Left lung (tissue), 10 donors: Measurements from ENCODE around the gene SMPDL3A. TPM values are rescaled to one million over a fixed set of nuclear protein-coding genes. Genes with fewer than 3 reads are reported as not detected.

Experiments
- ATAC-seq: fragments of 200-7000 bp; cut with Tn5 transposase; one replicate; pipeline ENCODE4 v1.9.1; 2020; ENCODE audit warnings: moderate library complexity
- DNase-seq, 4 donors: peaks; one replicate each; pipeline ENCODE4 v3.0.0-alpha.2; 2013 to 2020
- H3K27ac ChIP-seq, 2 donors: fragments of 200-600 bp; sonication (generic) in 1 of 2; one replicate each; pipeline versions ENCODE4 v1.5.0 to v1.8.0; 2020 to 2021
- H3K27me3 ChIP-seq, 2 donors: fragments of 200-600 bp; sonication (generic) in 1 of 2; one replicate each; pipeline versions ENCODE4 v1.5.0 to v1.8.0; 2020 to 2021
- H3K36me3 ChIP-seq, 2 donors: fragments of 200-600 bp; sonication (generic) in 1 of 2; one replicate each; pipeline versions ENCODE4 v1.5.0 to v1.8.0; 2020 to 2021
- H3K4me1 ChIP-seq, 2 donors: fragments of 200-600 bp; one replicate each; pipeline ENCODE4 v1.8.0; 2021
- H3K4me3 ChIP-seq, 2 donors: fragments of 200-600 bp; sonication (generic) in 1 of 2; one replicate each; pipeline versions ENCODE4 v1.5.0 to v1.8.0; 2020 to 2021; ENCODE audit warnings: mild to moderate bottlenecking in 1 of 2
- H3K9me3 ChIP-seq, 2 donors: fragments of 200-600 bp; sonication (generic) in 1 of 2; one replicate each; pipeline versions ENCODE4 v1.5.0 to v1.8.0; 2020 to 2021
- intact Hi-C, 2 donors: fragments of 100-400 bp; cut with DNase I; formaldehyde crosslinking; loops; one replicate each; pipeline versions ENCODE4 v1.11.2 to v1.14.2; 2022
- polyA plus RNA-seq, 6 donors: library from polyadenylated mRNA; unstranded; fragments of 120-200 nt; gene quantifications; one replicate each; pipeline ENCODE4 v1.2.1, GENCODE V29; 2013; ENCODE audit not compliant: insufficient read length in 6 of 6
- total RNA-seq, 2 donors: library from RNA; stranded (reverse); fragmentation: NEBNext Ultra II Directional; extraction: Animal tissue kit (Norgen Biotek cat#: 25700); gene quantifications; one replicate each; pipeline ENCODE4 v1.2.1, GENCODE V29; 2021
- TF ChIP-seq, protein P1 (sequence below), 2 donors: fragments of 200-600 bp; sonication (generic) in 1 of 2; IDR thresholded peaks; one replicate each; pipeline versions ENCODE4 v1.5.0 to v1.8.0; 2021; ENCODE audit warnings: antibody characterized with exemption in 2 of 2
- donor health status: DM: no; HTN: yes; CAD: no.
- donor health status: DM: no; HTN: no; CAD: no.

Gene SMPDL3A
- total and polyA plus RNA-seq, 8 donors, result 27.4 to 56.4 (median 42.3) TPM

DNA sequence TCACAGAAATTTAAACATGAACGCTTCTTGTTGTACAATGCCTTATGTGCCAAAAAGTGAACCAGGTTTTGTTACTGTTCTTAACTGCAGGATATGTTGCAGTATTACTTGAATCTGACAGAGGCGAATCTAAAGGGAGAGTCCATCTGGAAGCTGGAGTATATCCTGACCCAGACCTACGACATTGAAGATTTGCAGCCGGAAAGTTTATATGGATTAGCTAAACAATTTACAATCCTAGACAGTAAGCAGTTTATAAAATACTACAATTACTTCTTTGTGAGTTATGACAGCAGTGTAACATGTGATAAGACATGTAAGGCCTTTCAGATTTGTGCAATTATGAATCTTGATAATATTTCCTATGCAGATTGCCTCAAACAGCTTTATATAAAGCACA is 19.9 kb downstream of the SMPDL3A start:
- Histone ChIP-seq H3K27ac (peak overlapping the region in 1 of 2 donors; percentile 35), H3K36me3 (peaks cover 0 to 52% of the 10 kb centered on the region in 2 donors), H3K27me3 (no peaks in the 10 kb centered on the region), H3K4me1 (no peaks in the 10 kb centered on the region), H3K9me3 (no peaks in the 10 kb centered on the region), H3K4me3 (no peak overlapping the region)
- DNase-seq, result peak in 2 of 4 donors; percentile 56 to 79
- intact Hi-C loops, result no loop called here
- ATAC-seq, result no peak
- TF ChIP-seq, protein P1, sequence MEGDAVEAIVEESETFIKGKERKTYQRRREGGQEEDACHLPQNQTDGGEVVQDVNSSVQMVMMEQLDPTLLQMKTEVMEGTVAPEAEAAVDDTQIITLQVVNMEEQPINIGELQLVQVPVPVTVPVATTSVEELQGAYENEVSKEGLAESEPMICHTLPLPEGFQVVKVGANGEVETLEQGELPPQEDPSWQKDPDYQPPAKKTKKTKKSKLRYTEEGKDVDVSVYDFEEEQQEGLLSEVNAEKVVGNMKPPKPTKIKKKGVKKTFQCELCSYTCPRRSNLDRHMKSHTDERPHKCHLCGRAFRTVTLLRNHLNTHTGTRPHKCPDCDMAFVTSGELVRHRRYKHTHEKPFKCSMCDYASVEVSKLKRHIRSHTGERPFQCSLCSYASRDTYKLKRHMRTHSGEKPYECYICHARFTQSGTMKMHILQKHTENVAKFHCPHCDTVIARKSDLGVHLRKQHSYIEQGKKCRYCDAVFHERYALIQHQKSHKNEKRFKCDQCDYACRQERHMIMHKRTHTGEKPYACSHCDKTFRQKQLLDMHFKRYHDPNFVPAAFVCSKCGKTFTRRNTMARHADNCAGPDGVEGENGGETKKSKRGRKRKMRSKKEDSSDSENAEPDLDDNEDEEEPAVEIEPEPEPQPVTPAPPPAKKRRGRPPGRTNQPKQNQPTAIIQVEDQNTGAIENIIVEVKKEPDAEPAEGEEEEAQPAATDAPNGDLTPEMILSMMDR (IDR thresholded peaks at IDR 0.05), result no peak

DNA sequence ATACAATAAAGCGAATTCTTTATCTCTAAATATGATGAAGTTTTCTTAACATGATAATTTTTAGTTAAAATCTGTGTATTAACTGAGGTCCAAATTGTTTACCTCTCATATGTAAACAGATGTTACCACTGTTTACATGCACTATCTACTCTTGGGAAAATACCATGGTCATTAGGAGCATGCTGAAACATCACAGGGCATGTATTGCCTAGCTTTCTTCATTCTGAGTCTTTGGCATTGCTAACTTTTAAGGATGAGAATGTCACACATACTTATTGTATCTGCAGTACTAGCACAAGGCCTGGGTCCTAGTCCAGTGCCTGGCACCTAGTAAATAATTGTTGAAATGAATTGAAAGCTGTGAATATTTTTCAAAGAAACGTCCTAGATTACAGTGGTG is 20.6 kb downstream of the SMPDL3A start:
- Histone ChIP-seq H3K36me3 (peaks cover 0 to 45% of the 10 kb centered on the region in 2 donors), H3K27ac (no peak overlapping the region), H3K27me3 (no peaks in the 10 kb centered on the region), H3K4me3 (no peak overlapping the region), H3K9me3 (no peaks in the 10 kb centered on the region), H3K4me1 (no peaks in the 10 kb centered on the region)
- DNase-seq (peak in 1 of 4 donors; percentile 48), ATAC-seq (no peak)
- TF ChIP-seq, protein P1 (IDR thresholded peaks at IDR 0.05), result no peak
- intact Hi-C loops, result no loop called here

DNA sequence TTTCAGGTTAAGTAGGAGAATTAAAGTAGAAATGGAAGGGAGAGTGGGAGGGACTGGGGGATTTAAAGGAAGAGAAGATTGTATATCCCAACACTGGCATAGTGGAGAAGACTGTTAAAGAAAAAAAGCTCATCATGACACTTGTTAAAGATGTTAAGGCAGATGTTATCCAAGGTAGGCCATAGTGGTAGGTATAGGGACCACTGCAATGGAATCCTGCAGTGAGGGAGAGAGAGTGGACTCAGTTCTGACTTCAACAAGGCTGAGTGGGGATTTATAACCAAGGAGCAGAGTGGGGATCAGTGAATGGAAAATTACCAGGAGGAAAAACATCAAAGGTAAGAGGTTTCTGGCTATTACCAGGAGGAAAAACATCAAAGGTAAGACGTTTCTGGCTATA is 21.1 kb downstream of the SMPDL3A start:
- no peak overlapping the region for H3K4me3 ChIP-seq
- no peaks in the 10 kb centered on the region for H3K9me3 ChIP-seq
- H3K27ac ChIP-seq, result no peak overlapping the region
- intact Hi-C loops, result no loop called here
- TF ChIP-seq, protein P1 (IDR thresholded peaks at IDR 0.05), result no peak
- H3K36me3 ChIP-seq, result peaks cover 0 to 40% of the 10 kb centered on the region in 2 donors
- H3K4me1 ChIP-seq, result no peaks in the 10 kb centered on the region
- no peak for DNase-seq
- ATAC-seq, result no peak
- no peaks in the 10 kb centered on the region for H3K27me3 ChIP-seq

DNA sequence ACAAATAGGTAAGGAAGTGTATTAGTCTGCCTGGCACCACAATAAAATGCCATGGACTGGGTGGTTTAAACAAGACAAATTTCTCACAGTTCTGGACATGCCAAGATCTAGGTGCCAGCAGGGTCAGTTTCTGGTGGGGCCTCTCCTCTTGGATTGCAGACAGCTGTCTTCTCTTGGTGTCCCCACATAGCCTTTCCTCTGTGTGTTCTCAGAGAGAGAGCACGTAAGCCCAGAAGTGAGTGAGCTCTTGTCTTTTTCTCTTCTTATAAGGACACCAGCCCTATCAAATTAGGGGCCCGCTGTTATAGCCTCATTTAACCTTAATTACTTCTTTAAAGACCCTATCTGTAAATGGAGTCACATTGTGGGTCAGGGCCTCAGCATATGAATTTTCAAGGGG is 28.3 kb downstream of the SMPDL3A start:
- Histone ChIP-seq H3K4me3 (no peak overlapping the region), H3K4me1 (no peaks in the 10 kb centered on the region), H3K9me3 (no peaks in the 10 kb centered on the region), H3K27me3 (no peaks in the 10 kb centered on the region), H3K36me3 (no peaks in the 10 kb centered on the region), H3K27ac (no peak overlapping the region)
- TF ChIP-seq, protein P1 (IDR thresholded peaks at IDR 0.05), result no peak
- intact Hi-C loops, result no loop called here
- ATAC-seq, result no peak
- no peak for DNase-seq

DNA sequence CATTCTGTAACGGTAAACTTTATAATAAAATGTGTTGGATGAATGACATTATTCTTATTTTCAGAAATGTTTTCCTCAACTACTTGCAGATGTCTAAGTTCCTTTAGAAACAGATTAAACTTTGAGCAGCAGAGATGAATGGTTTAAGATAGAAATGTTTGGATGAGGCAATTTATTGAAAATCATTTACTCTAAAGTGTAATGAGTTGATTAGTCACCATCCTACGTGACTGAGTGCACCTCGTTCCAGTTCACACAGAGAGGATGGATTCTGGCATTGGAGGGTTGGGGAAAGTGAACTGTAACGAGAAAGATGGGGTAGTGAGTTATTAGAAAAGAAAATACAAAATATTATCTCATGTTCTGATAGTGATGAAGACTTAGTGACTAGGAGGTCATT is 28.7 kb downstream of the SMPDL3A start:
- TF ChIP-seq, protein P1 (IDR thresholded peaks at IDR 0.05), result no peak
- intact Hi-C loops, result no loop called here
- H3K27ac ChIP-seq, result no peak overlapping the region
- H3K4me1 ChIP-seq, result no peaks in the 10 kb centered on the region
- H3K27me3 ChIP-seq, result no peaks in the 10 kb centered on the region
- H3K4me3 ChIP-seq, result no peak overlapping the region
- H3K9me3 ChIP-seq, result no peaks in the 10 kb centered on the region
- DNase-seq (no peak), ATAC-seq (no peak)
- no peaks in the 10 kb centered on the region for H3K36me3 ChIP-seq
